ENCODE results near the gene TPRN.

GRCh38 chr9:137184881-137185660, 15.5 kb downstream of the TPRN start:
- TF ChIP-seq CTCF (IDR thresholded peaks at IDR 0.05) (no peak), EP300 (IDR thresholded peaks at IDR 0.05) (no peak), POLR2A (IDR thresholded peaks at IDR 0.05) (no peak)
